ENCODE data around the gene TMEM184B.

GRCh38 chr22:38285018-38285417 lies 12.2 kb upstream of the TMEM184B start:
- TF ChIP-seq, protein P1, sequence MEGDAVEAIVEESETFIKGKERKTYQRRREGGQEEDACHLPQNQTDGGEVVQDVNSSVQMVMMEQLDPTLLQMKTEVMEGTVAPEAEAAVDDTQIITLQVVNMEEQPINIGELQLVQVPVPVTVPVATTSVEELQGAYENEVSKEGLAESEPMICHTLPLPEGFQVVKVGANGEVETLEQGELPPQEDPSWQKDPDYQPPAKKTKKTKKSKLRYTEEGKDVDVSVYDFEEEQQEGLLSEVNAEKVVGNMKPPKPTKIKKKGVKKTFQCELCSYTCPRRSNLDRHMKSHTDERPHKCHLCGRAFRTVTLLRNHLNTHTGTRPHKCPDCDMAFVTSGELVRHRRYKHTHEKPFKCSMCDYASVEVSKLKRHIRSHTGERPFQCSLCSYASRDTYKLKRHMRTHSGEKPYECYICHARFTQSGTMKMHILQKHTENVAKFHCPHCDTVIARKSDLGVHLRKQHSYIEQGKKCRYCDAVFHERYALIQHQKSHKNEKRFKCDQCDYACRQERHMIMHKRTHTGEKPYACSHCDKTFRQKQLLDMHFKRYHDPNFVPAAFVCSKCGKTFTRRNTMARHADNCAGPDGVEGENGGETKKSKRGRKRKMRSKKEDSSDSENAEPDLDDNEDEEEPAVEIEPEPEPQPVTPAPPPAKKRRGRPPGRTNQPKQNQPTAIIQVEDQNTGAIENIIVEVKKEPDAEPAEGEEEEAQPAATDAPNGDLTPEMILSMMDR (conservative IDR thresholded peaks at IDR 0.05; ENCODE audit: low read length) = no peak
- no peak for TF ChIP-seq EZH2phosphoT487 (IDR thresholded peaks at IDR 0.05; ENCODE audit: borderline replicate concordance)

Data from Loucy (cell line).